AG10803 (cell line): ENCODE data around the gene FGF5.

Experiments used
- DNase-seq: peaks from one replicate; pipeline ENCODE4 v3.0.0; 2010; ENCODE audit warnings: low read depth
- H3K4me3 ChIP-seq: 2 replicates; pipeline ENCODE4 v1.5.1; 2011; ENCODE audit warnings: mild to moderate bottlenecking, low read length, control low read depth
- TF ChIP-seq, protein P1 (sequence below): conservative IDR thresholded peaks from 2 replicates; pipeline ENCODE4 v1.5.1; 2011; ENCODE audit warnings: mild to moderate bottlenecking, low read length, control low read depth, inconsistent platforms

The FGF5 gene

DNA sequence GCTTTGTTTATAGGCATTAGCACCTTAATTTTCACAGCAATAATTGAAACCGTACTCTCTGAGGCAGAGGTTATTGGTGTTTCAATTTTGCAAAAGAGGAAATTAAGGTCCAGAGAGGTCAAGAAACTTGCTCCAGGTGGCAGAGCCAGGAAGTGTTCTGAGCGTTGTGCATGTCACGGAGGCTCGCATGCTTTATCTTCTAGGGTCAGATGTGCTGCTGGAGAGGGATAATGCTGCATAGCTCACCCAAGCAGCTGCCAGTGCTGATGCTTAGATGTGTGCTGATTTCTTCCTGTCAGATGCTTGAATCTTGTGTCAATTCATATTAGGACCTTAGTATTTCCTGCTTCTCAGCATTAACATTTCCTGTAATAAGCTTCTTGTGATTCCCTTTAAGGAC lies 13.0 kb upstream of the FGF5 start:
- no peak overlapping the region for H3K4me3 ChIP-seq
- no peak for DNase-seq
- TF ChIP-seq, protein P1, sequence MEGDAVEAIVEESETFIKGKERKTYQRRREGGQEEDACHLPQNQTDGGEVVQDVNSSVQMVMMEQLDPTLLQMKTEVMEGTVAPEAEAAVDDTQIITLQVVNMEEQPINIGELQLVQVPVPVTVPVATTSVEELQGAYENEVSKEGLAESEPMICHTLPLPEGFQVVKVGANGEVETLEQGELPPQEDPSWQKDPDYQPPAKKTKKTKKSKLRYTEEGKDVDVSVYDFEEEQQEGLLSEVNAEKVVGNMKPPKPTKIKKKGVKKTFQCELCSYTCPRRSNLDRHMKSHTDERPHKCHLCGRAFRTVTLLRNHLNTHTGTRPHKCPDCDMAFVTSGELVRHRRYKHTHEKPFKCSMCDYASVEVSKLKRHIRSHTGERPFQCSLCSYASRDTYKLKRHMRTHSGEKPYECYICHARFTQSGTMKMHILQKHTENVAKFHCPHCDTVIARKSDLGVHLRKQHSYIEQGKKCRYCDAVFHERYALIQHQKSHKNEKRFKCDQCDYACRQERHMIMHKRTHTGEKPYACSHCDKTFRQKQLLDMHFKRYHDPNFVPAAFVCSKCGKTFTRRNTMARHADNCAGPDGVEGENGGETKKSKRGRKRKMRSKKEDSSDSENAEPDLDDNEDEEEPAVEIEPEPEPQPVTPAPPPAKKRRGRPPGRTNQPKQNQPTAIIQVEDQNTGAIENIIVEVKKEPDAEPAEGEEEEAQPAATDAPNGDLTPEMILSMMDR = no peak

DNA sequence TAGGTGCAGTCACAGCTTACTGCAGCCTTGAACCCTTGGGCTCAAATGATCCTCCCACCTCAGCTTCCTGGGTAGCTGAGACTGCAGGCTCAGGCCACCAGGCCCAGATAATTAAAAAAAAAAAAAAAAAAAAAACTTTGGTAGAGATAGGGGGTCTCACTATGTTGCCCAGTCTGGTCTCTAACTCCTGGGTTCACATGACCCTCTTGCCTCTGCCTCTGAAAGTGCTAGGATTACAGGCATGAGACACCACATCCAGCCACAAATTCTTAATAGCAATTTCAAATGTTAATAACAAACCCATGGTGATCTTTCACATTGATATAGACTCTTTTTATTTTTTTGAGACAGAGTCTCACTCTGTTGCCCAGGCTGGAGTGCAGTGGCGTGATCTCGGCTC lies 12.3 kb upstream of the FGF5 start:
- no peak overlapping the region for H3K4me3 ChIP-seq
- TF ChIP-seq, protein P1 = no peak

DNA sequence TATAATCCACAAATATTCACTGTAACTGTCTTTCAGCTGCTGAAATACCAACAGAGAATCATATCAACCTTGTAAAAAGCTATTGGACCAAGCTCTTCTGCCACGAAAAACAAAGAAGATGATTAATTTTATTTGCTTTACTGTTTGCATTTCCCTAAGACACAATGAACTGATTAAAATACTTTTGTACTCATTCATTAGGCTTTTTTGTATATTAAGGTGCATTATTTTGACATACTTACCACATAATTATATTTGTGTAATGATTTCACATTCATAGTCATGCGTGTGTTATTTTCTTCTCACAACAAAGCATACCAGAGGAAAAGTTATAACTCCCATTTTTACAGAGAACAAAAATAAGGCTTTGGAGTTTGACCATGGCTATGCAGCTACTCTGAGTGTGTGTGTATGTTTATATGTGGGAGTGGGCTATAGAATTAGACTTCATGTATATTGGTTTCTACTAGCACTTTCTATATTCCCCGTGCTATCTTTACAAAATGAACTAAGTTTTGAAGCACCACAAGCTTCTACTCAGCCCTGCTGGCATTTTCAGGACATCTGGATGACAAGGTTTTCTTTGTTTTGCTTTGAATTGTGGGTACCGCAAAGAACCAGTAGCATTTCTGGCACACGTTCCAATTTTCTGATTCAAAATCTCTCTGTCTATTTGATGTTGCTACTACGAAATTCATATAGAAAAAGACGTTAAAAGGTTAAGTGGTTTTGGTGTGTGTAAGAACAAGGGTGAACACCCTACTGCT lies 11.0 kb upstream of the FGF5 start:
- peak; percentile 84 for DNase-seq
- TF ChIP-seq, protein P1 = no peak
- no peak overlapping the region for H3K4me3 ChIP-seq

More for the DNA sequence above, 12.3 kb upstream of the FGF5 start:
- no peak for DNase-seq

DNA sequence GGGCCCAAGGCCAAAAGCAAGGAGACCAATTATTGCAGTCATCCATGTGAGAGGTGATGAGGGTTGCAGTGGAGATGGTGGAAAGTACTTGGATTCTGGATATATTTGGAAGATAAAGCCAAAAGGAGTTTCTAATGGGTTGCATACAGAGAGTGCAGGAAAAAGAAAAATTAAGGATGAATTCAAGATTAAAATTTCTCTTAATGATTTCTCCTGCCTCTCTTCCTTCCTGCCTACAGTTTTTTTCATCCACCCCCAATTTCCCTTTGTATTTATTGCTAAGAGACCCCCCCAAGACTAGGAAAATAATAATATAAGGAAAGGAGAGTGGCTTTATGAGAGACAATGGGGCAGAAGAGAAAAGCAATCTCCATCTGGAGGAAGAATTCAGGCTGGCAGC lies 8.6 kb upstream of the FGF5 start:
- no peak overlapping the region for H3K4me3 ChIP-seq
- DNase-seq = no peak
- TF ChIP-seq, protein P1 = 0 out of 2 replicates have a peak, but pooled peaks have one; percentile 4

DNA sequence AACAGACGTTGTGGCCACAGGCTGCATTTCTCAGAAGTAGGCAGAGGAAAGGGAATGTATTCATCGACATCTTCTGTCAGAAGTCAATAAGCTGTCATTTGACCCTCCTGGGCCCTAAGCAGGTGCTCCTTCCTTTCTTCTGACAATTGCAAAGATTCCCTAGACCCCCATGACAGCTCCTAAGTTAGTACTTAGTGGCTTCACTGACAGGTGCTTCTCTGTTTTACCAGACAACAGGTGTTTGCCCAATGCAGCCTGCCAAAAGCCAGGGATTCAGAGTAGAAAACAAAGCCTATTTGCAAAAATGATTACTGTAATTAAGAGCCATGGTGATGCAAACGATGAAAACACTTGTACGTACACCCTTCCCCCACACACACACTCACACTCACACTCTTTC lies 7.5 kb upstream of the FGF5 start:
- DNase-seq = no peak
- TF ChIP-seq, protein P1 = no peak
- no peak overlapping the region for H3K4me3 ChIP-seq

DNA sequence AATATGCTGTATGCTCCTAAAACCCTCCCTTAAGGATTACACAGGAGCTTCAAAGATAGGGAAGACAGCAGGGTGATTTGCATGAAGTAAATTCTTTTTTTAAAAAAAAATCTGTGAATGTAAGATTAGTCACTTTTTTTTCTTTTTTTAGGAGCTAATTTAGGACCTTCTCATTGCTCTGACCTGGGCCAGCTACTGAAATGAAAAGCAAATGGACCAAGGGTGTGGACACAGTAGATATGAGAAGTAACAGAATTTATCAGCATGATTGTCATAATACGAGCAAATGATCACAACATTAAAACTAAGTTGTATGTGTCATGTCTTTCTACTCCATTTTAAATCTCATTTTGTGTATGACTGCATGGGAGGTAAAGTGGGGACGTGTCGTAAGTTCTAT lies 6.6 kb upstream of the FGF5 start:
- TF ChIP-seq, protein P1 = no peak

DNA sequence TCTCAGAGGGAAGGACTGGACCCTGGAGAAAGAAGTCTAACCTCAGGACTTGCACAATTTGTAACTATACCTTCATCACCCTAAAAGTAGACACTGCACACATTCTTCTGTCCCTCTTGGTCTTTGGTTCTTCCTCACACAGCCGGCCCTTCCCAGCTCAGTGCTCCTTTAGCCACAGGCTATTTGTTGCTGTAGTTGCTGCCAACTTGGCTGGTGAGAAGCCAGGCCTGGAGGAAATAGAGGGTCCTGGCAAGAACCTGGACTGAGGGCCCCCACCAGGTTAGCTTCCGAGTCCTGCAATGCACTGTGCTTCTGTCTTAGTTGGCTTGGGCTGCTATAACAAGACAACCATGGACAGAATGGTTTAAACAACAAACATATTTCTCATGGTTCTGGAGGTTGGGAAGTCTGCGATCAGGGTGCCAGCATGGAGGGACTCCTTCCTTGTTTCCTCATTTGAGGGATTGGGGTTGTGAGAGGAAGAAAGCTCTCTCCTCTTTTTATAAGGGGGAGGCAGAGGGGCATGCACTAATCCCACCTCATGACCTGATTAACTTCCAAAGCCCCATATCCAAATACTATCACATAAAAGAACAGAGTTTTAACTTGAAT lies 4.4 kb upstream of the FGF5 start:
- TF ChIP-seq, protein P1 = no peak

More for the DNA sequence above, 6.6 kb upstream of the FGF5 start:
- no peak overlapping the region for H3K4me3 ChIP-seq
- no peak for DNase-seq

More for the DNA sequence above, 4.4 kb upstream of the FGF5 start:
- no peak overlapping the region for H3K4me3 ChIP-seq
- no peak for DNase-seq
